Body of pancreas (tissue), 4 donors: ENCODE results near the gene ATP9B.

Experiments
- POLR2A ChIP-seq, 3 donors: fragments of 450-650 bp; IDR thresholded peaks; one replicate each; pipeline ENCODE4 v1.6.1; 2016; ENCODE audit warnings: antibody characterized with exemption in 3 of 3, mild to moderate bottlenecking in 2 of 3
- TF ChIP-seq, protein P1 (sequence below), 7 experiments: fragments of 450-650 bp in 4 of 7; fragments of 200-600 bp in 3 of 7; sonication (generic) in 3 of 7; IDR thresholded peaks; one replicate each; pipeline ENCODE4 v1.5.1; 2016 to 2019; ENCODE audit warnings: antibody characterized with exemption in 7 of 7

DNA sequence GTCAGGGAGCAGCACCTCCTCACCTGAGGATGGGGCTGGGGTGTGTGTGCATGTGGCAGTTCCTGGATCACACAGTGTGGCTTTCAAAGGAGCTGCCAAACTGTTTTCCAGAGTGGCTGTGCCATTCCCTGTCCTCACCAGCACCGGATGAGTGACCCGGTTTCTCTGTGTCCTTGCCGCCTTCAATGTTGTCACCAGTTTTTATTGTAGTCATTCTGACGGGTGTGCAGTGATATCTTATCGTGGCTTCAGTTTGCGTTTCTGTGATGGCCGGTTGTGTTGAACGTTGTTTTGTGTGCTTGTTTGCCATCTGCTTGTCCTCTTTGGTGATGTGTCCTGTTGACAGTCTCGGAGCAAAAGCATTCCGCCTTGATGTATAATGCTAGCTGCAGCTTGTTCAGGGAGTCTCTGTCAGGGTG is 108.9 kb downstream of the ATP9B start:
- TF ChIP-seq, protein P1, sequence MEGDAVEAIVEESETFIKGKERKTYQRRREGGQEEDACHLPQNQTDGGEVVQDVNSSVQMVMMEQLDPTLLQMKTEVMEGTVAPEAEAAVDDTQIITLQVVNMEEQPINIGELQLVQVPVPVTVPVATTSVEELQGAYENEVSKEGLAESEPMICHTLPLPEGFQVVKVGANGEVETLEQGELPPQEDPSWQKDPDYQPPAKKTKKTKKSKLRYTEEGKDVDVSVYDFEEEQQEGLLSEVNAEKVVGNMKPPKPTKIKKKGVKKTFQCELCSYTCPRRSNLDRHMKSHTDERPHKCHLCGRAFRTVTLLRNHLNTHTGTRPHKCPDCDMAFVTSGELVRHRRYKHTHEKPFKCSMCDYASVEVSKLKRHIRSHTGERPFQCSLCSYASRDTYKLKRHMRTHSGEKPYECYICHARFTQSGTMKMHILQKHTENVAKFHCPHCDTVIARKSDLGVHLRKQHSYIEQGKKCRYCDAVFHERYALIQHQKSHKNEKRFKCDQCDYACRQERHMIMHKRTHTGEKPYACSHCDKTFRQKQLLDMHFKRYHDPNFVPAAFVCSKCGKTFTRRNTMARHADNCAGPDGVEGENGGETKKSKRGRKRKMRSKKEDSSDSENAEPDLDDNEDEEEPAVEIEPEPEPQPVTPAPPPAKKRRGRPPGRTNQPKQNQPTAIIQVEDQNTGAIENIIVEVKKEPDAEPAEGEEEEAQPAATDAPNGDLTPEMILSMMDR (IDR thresholded peaks at IDR 0.05) = no peak
- no peak for TF ChIP-seq POLR2A (IDR thresholded peaks at IDR 0.05)
